ENCODE measurements around the gene HOXD1.

Gene HOXD1

GRCh38 chr2:176202491-176202890, 14.0 kb downstream of the HOXD1 start:
- H3K27me3 ChIP-seq (ENCODE audit: low read length): no peaks in the 10 kb centered on the region
- no peaks in the 10 kb centered on the region for H3K9me3 ChIP-seq (ENCODE audit: insufficient read depth, low read length)
- no peak for TF ChIP-seq EZH2phosphoT487 (conservative IDR thresholded peaks at IDR 0.05; ENCODE audit: low read length)
- TF ChIP-seq, protein P1, sequence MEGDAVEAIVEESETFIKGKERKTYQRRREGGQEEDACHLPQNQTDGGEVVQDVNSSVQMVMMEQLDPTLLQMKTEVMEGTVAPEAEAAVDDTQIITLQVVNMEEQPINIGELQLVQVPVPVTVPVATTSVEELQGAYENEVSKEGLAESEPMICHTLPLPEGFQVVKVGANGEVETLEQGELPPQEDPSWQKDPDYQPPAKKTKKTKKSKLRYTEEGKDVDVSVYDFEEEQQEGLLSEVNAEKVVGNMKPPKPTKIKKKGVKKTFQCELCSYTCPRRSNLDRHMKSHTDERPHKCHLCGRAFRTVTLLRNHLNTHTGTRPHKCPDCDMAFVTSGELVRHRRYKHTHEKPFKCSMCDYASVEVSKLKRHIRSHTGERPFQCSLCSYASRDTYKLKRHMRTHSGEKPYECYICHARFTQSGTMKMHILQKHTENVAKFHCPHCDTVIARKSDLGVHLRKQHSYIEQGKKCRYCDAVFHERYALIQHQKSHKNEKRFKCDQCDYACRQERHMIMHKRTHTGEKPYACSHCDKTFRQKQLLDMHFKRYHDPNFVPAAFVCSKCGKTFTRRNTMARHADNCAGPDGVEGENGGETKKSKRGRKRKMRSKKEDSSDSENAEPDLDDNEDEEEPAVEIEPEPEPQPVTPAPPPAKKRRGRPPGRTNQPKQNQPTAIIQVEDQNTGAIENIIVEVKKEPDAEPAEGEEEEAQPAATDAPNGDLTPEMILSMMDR (IDR thresholded peaks at IDR 0.05; ENCODE audit: insufficient read depth, low read length, poor library complexity, severe bottlenecking): no peak
- no peak overlapping the region for H3K4me3 ChIP-seq (ENCODE audit: insufficient read depth, low read length, poor library complexity, severe bottlenecking)
- H3K36me3 ChIP-seq (ENCODE audit: low read length): no peaks in the 10 kb centered on the region
- no peaks in the 10 kb centered on the region for H4K20me1 ChIP-seq (ENCODE audit: low read depth, low read length)
- no peaks in the 10 kb centered on the region for H3K9me2 ChIP-seq (replicated peaks; ENCODE audit: insufficient read depth, low read length)
- no peak overlapping the region for H3K9ac ChIP-seq (ENCODE audit: low read length)
- no peaks in the 10 kb centered on the region for H3F3A ChIP-seq (ENCODE audit: insufficient read depth)
- no peak overlapping the region for H3K27ac ChIP-seq (ENCODE audit: low read depth, low read length)
- no peak overlapping the region for H2AFZ ChIP-seq (ENCODE audit: low read depth, low read length, severe bottlenecking)
- H3K79me2 ChIP-seq (ENCODE audit: insufficient read depth, low read length): no peaks in the 10 kb centered on the region
- no peak overlapping the region for H3K4me2 ChIP-seq (ENCODE audit: low read depth, low read length, poor library complexity, severe bottlenecking)

GRCh38 chr2:176205126-176205525, 16.7 kb downstream of the HOXD1 start:
- Histone ChIP-seq H4K20me1 (ENCODE audit: low read depth, low read length) (no peaks in the 10 kb centered on the region), H3K9me3 (ENCODE audit: insufficient read depth, low read length) (no peaks in the 10 kb centered on the region), H3K79me2 (ENCODE audit: insufficient read depth, low read length) (no peaks in the 10 kb centered on the region), H2AFZ (ENCODE audit: low read depth, low read length, severe bottlenecking) (no peak overlapping the region), H3K27ac (ENCODE audit: low read depth, low read length) (no peak overlapping the region), H3K4me3 (ENCODE audit: insufficient read depth, low read length, poor library complexity, severe bottlenecking) (no peak overlapping the region), H3K27me3 (ENCODE audit: low read length) (no peaks in the 10 kb centered on the region), H3K36me3 (ENCODE audit: low read length) (no peaks in the 10 kb centered on the region), H3K9me2 (replicated peaks; ENCODE audit: insufficient read depth, low read length) (no peaks in the 10 kb centered on the region), H3F3A (ENCODE audit: insufficient read depth) (no peaks in the 10 kb centered on the region), H3K9ac (ENCODE audit: low read length) (no peak overlapping the region), H3K4me2 (ENCODE audit: low read depth, low read length, poor library complexity, severe bottlenecking) (no peak overlapping the region)
- no peak for TF ChIP-seq EZH2phosphoT487 (conservative IDR thresholded peaks at IDR 0.05; ENCODE audit: low read length)
- TF ChIP-seq, protein P1 (IDR thresholded peaks at IDR 0.05; ENCODE audit: insufficient read depth, low read length, poor library complexity, severe bottlenecking): no peak

DNA sequence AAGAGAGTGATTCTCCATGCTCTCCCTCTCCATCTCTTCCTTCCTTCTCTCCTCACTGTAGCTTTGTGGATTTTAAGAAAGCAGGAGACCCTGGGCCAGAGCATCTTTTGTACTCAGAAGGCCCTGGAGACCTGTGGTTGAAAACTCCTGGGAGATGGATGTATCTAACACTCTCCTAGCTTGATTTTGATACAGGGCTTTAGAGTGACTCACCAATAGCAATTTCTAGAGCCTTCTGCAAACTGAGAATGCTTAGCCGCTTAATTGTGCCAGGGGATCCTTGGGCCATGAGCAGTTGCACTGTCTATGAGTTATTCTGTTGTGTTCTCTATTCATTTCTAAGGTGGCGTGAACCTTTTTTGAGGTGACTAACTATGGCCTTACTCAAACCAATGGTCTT, 17.7 kb downstream of the HOXD1 start:
- Histone ChIP-seq H3K9ac (ENCODE audit: low read length) (no peak overlapping the region), H3K4me3 (ENCODE audit: insufficient read depth, low read length, poor library complexity, severe bottlenecking) (no peak overlapping the region), H3K4me2 (ENCODE audit: low read depth, low read length, poor library complexity, severe bottlenecking) (no peak overlapping the region), H2AFZ (ENCODE audit: low read depth, low read length, severe bottlenecking) (no peak overlapping the region), H3K36me3 (ENCODE audit: low read length) (no peaks in the 10 kb centered on the region), H3K9me3 (ENCODE audit: insufficient read depth, low read length) (no peaks in the 10 kb centered on the region), H4K20me1 (ENCODE audit: low read depth, low read length) (no peaks in the 10 kb centered on the region), H3K9me2 (replicated peaks; ENCODE audit: insufficient read depth, low read length) (no peaks in the 10 kb centered on the region), H3K27ac (ENCODE audit: low read depth, low read length) (no peak overlapping the region), H3K27me3 (ENCODE audit: low read length) (no peaks in the 10 kb centered on the region), H3F3A (ENCODE audit: insufficient read depth) (no peaks in the 10 kb centered on the region), H3K79me2 (ENCODE audit: insufficient read depth, low read length) (no peaks in the 10 kb centered on the region)
- TF ChIP-seq, protein P1 (IDR thresholded peaks at IDR 0.05; ENCODE audit: insufficient read depth, low read length, poor library complexity, severe bottlenecking): no peak
- no peak for TF ChIP-seq EZH2phosphoT487 (conservative IDR thresholded peaks at IDR 0.05; ENCODE audit: low read length)

Measured in SU-DHL-6 (cell line).